ENCODE data around the gene PLIN5.

The PLIN5 gene

DNA sequence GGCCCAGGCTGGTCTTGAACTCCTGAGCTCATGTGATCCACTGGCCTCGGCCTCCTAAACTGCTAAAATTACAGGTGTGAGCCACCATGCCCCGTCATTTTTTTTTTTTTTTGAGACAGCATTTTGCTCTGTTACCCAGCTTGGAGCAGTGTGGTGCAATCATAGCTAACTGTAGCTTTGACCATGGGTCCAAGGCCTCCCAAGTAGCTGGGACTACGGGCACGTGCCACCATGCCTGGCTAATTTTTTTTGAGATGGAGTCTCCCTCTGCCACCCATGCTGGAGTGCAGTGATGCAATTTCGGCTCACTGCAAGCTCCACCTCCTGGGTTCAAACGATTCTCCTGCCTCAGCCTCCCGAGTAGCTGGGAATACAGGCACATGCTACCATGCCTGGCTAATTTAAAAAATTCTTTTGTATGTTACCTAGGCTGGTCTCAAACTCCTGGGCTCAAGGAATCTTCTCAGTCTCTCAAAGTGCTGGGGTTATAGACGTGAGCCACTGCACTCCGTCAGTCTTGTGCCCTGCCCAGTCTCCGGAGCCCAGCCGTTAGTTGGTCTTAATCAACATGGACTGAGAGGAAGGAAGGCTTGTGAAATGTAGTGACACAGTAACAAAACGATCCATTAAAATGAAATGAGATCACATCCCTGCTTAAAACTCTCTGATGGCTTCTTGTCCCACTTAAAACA is 6.2 kb upstream of the PLIN5 start:
- TF ChIP-seq, protein P1, sequence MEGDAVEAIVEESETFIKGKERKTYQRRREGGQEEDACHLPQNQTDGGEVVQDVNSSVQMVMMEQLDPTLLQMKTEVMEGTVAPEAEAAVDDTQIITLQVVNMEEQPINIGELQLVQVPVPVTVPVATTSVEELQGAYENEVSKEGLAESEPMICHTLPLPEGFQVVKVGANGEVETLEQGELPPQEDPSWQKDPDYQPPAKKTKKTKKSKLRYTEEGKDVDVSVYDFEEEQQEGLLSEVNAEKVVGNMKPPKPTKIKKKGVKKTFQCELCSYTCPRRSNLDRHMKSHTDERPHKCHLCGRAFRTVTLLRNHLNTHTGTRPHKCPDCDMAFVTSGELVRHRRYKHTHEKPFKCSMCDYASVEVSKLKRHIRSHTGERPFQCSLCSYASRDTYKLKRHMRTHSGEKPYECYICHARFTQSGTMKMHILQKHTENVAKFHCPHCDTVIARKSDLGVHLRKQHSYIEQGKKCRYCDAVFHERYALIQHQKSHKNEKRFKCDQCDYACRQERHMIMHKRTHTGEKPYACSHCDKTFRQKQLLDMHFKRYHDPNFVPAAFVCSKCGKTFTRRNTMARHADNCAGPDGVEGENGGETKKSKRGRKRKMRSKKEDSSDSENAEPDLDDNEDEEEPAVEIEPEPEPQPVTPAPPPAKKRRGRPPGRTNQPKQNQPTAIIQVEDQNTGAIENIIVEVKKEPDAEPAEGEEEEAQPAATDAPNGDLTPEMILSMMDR (conservative IDR thresholded peaks at IDR 0.05; ENCODE audit: low read depth, low read length) = no peak
- no peak for DNase-seq (ENCODE audit: low read depth)

DNA sequence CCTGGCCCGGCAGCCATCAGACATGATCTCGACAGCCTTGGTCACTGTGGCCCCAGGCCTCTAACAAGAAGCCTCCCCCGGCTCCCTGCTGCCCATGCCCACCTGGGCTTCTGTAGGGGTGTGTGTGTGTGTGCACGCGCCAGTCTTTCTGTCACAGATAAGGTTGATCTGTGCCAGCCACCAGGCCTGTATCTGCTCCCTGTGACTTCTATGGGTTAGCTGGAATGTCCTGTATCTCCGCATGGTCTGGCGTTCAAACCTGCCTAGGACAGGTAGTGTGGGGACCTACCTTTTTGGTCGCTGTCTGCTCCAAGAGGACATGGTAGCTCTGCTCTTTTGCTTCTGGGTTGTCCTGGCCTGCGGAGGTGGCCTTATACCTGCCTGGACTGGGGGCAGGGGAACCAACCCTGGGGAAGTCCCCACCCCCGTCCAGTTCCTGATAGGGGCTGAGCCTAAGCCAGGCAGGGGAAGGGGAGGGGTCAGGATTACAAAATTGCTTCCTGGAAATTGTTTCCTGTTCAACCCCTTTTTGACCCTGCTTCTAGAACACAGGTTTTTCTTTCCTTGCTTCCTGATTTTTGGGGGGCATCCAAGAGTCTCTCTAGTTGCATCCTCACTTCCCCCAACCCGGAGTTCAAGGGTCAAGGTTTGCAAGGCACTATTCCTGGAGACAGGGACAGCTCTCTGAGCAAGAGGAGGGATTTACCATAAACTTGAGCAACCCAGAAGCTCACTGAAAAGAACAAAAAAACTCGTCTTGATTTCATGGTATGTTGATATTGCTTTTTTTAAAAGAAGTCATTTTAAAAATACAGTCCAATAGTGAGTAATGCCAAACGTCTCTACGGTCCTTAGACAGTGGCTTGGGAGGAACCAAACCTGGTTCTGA is 4.9 kb upstream of the PLIN5 start, which contains the start of gene LRG1:
Gene LRG1, minus strand, starts transcription at position 344 of the 889 bp plus-strand sequence. Its CDS starts 23 bp downstream, at position 321.
- TF ChIP-seq, protein P1 (conservative IDR thresholded peaks at IDR 0.05; ENCODE audit: low read depth, low read length) = no peak
- H3K4me3 ChIP-seq (ENCODE audit: low read depth, low read length) = no peak within 1 kb of the TSS
- peak; percentile 63 for DNase-seq (ENCODE audit: low read depth)

More for the DNA sequence above, 6.2 kb upstream of the PLIN5 start:
- no peak overlapping the region for H3K4me3 ChIP-seq (ENCODE audit: low read depth, low read length)

DNA sequence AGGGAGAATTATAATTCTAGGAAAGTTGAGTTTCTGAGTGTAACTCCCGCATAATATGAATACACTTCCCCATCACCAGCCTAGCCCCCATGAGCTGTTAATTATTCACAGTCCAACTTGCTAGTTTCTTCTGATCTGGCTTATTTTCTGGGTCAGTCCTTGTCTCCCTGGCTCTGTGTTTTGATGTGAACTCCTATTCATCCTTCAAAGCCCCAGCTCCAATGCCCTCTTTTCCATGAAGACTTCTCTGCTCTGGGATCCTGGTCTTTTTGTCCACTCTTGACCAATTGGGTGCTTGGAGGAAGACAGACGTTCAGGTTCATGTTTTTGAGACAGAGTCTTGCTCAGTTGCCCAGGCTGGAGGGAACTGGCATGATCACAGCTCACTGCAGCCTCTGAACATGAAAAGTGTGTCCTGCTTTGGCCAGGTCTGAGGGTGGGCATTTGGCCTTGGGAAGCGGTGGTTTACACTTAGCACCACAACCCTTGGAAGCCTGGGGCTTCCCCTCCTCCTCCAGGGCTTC is 4.2 kb upstream of the PLIN5 start:
- DNase-seq (ENCODE audit: low read depth) = no peak
- no peak overlapping the region for H3K4me3 ChIP-seq (ENCODE audit: low read depth, low read length)
- TF ChIP-seq, protein P1 (conservative IDR thresholded peaks at IDR 0.05; ENCODE audit: low read depth, low read length) = no peak

DNA sequence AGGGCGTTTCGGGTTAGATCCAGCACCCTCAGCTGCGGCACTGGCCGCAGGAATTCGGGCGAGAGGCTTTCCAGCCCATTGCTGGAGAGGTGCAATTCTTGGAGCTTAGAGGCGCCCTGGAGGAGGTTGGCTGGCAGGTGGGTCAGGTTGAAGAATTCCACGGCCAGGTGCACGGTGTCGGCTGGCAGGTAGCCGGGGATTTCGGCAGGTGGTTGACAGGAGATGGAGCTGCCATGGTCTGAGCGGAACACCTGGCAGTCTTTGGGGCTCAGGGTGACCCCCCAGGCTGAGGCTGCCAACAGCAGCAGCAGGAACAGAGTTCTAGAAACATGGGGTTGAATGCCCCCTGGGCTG is 3.6 kb upstream of the PLIN5 start:
- no peak for DNase-seq (ENCODE audit: low read depth)
- no peak overlapping the region for H3K4me3 ChIP-seq (ENCODE audit: low read depth, low read length)
- TF ChIP-seq, protein P1 (conservative IDR thresholded peaks at IDR 0.05; ENCODE audit: low read depth, low read length) = no peak

DNA sequence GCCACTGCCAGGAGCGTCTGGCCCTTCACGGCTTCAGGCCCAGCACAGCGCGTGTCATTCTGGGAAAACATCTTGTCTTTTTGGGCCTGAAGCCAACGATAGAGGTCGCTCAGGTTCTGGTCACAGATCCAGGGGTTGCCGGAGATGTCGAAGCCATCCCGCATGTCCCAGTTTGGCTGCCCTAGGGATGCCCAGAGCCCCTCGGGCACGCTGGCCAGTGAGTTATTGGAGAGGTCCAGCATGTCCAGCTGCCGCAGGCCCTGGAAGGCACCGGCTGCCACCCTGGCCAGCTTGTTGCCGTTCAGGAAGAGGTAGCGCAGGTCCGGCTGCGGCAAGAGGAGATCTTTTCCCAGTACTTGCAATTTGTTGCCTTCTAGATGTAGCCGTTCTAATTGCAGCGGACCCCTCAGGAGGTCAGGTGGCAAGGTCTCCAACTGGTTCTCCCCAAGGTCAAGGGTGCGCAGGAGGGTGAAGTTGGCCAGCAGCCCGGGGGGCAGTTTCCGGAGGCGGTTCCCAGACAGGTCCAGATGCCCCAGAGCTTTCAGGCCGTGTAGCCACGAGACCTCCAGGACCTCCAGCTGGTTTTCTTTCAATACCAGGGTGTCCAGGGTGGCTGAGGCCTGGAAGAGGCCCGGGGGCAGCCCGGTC is 3.1 kb upstream of the PLIN5 start:
- no peak overlapping the region for H3K4me3 ChIP-seq (ENCODE audit: low read depth, low read length)
- no peak for DNase-seq (ENCODE audit: low read depth)
- TF ChIP-seq, protein P1 (conservative IDR thresholded peaks at IDR 0.05; ENCODE audit: low read depth, low read length) = no peak

DNA sequence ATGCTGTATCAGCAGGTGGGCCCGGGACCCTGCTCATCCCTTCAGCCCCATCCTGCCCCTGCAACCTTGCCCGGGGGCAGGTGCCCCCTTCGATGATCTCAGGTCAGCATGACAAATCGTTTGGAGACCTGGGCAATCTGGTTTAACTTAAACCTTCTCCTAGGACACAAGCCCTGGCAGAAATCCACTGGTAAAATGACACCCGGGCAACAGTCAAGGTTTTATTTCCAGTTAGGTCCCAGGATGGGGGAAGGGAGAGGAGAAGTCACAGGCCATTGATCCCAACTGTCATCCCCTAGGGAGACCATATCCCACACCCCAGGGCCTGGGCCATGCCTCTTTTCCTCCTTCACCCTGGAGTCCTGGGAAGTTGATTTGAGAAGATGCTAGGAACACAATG is 1.8 kb upstream of the PLIN5 start:
- TF ChIP-seq, protein P1 (conservative IDR thresholded peaks at IDR 0.05; ENCODE audit: low read depth, low read length) = no peak
- no peak overlapping the region for H3K4me3 ChIP-seq (ENCODE audit: low read depth, low read length)
- DNase-seq (ENCODE audit: low read depth) = no peak
